Left forelimb (tissue), 1 donor: ENCODE measurements around the gene PDCD2L.
"Not testable (repeated sequence)": the region's sequence is repeated elsewhere in the genome, so short reads cannot be mapped to it uniquely, and the experiment has no call there.

Source experiments
- DNase-seq: peaks from one replicate; pipeline ENCODE4 v3.0.0-alpha.2; 2018; ENCODE audit warnings: low spot score

Gene PDCD2L

GRCh38 chr19:34411216-34411615 is 7.0 kb downstream of the PDCD2L start:
- DNase-seq = no peak

- DNase-seq = no peak
Observed at GRCh38 chr19:34416021-34416545, 11.9 kb downstream of the PDCD2L start.

GRCh38 chr19:34418300-34418699 is 14.1 kb downstream of the PDCD2L start:
- DNase-seq = no peak

- DNase-seq = no peak
Observed at GRCh38 chr19:34426096-34426661, 22.0 kb downstream of the PDCD2L start.

- DNase-seq = no peak
Observed at GRCh38 chr19:34428549-34429285, 24.5 kb downstream of the PDCD2L start.

GRCh38 chr19:34429553-34429952 is 25.4 kb downstream of the PDCD2L start:
- DNase-seq = no peak

GRCh38 chr19:34430738-34431625 is 26.8 kb downstream of the PDCD2L start:
- no peak for DNase-seq

- DNase-seq = no peak
Observed at GRCh38 chr19:34431681-34432402, 27.6 kb downstream of the PDCD2L start.

GRCh38 chr19:34432797-34433196 is 28.6 kb downstream of the PDCD2L start:
- no peak for DNase-seq

- no peak for DNase-seq
Observed at GRCh38 chr19:34436716-34437115, 32.5 kb downstream of the PDCD2L start.

- no peak for DNase-seq
Observed at GRCh38 chr19:34448191-34448590, 44.0 kb downstream of the PDCD2L start.

- DNase-seq = no peak
Observed at GRCh38 chr19:34452723-34453122, 48.5 kb downstream of the PDCD2L start.

- no peak for DNase-seq
Observed at GRCh38 chr19:34454091-34454490, 49.9 kb downstream of the PDCD2L start.

- DNase-seq = no peak
Observed at GRCh38 chr19:34454685-34455084, 50.5 kb downstream of the PDCD2L start.

GRCh38 chr19:34455783-34456480 is 51.7 kb downstream of the PDCD2L start:
- not testable (repeated sequence) for DNase-seq

- no peak for DNase-seq
Observed at GRCh38 chr19:34457446-34457845, 53.2 kb downstream of the PDCD2L start.

- no peak for DNase-seq
Observed at GRCh38 chr19:34458677-34459076, 54.5 kb downstream of the PDCD2L start.

- no peak for DNase-seq
Observed at GRCh38 chr19:34459614-34460013, 55.4 kb downstream of the PDCD2L start.

GRCh38 chr19:34461375-34462100 is 57.3 kb downstream of the PDCD2L start:
- no peak for DNase-seq

- DNase-seq = not testable (repeated sequence)
Observed at GRCh38 chr19:34464785-34465184, 60.6 kb downstream of the PDCD2L start.

GRCh38 chr19:34468409-34468808 is 64.2 kb downstream of the PDCD2L start:
- DNase-seq = no peak
